Stimulated activated CD4-positive, alpha-beta T cell treated with anti-CD3 and anti-CD28 coated beads, Interleukin-4, amount 100 ng/mL, for 4 hours (primary cell): ENCODE data around the gene EMP3.
"Not testable (repeated sequence)": the region's sequence is repeated elsewhere in the genome, so short reads cannot be mapped to it uniquely, and the experiment has no call there.

Experiments
- DNase-seq, 2 experiments: peaks; one replicate each; pipeline ENCODE4 v3.0.0-alpha.2; 2020

EMP3 gene, protein sequence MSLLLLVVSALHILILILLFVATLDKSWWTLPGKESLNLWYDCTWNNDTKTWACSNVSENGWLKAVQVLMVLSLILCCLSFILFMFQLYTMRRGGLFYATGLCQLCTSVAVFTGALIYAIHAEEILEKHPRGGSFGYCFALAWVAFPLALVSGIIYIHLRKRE

DNA sequence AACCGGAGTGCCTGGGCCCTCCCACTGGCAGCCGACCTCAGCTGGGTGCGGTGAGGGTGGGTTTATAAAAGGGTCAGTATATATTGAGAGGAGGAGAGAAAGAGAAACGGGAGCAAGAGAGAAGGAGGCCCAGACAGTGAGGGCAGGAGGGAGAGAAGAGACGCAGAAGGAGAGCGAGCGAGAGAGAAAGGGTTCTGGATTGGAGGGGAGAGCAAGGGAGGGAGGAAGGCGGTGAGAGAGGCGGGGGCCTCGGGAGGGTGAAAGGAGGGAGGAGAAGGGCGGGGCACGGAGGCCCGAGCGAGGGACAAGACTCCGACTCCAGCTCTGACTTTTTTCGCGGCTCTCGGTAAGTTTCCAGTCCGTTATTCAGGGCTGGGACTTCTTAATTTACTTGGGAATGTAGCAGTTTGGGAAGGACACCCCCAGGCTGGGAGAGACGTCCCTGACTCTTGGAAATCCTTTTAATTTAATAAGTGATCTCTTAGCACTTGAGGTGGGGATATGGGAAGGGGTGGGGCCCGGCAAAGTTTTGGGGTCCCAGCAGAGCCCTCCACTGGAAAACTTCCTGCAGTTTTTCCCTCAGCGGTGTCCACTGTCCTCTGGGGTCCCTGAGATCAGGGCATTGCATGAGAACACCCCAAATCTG, at the start of gene EMP3:
TSS of gene EMP3 (plus strand) at position 288 of the 646 bp plus-strand sequence. CDS start 1,293 bp downstream, outside the sequence.
- DNase-seq, result peak; percentile 77 to 81

DNA sequence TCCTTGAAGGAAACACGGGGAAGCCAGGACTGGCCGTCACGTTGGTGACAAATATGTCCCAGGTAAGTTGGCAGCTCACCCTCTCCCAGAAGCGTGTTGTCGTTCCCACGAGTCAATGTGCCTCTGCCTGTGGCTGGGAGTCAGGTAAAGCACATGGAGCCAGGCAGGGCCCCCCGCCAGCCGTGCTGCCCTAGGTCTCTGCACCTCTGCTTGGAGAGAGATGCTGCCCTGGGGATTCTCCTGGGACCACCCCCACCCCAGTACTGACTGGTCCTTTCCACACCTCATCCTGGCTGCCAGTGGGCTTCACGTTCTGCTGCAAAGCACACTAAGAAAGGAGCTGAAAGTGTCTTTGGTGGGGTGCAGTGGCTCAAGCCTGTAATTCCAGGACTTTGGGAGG, 45.6 kb upstream of the EMP3 start:
- no peak for DNase-seq

DNA sequence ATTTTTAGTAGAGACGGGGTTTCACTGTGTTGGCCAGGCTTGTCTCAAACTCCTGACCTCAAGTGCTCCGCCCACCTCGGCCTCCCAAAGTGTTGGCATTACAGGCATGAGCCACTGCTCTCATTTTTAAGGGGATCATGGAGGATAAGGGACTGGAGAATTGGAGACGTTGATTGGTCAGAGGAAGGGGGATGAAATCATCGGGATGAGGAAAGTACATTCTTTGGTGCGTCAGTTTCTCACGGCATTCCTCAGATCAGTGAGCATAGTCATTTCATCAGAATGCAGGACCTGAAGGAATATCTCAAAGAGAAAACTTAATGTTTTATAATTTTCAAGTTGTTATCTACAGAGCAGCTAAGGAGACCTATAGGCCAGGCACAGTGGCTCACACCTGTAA, 41.4 kb upstream of the EMP3 start:
- no peak for DNase-seq

DNA sequence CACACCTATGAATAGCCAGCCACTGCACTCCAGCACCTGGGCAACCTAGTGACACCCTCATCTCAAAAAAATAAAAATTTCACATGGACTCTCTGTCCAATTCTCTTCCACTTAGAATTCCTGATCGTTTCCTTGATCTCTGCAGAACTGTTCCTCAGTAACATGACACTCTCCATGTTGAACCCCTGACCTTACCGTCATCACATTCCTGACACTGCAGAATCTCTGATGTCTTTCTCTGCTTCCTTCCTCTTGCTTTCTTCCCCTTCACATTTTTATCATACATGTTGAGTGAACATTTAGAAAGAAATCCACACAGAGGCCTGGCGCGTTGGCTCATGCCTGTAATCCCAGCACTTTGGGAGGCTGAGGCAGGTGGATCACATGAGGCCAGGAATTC, 40.5 kb upstream of the EMP3 start:
- DNase-seq, result no peak

DNA sequence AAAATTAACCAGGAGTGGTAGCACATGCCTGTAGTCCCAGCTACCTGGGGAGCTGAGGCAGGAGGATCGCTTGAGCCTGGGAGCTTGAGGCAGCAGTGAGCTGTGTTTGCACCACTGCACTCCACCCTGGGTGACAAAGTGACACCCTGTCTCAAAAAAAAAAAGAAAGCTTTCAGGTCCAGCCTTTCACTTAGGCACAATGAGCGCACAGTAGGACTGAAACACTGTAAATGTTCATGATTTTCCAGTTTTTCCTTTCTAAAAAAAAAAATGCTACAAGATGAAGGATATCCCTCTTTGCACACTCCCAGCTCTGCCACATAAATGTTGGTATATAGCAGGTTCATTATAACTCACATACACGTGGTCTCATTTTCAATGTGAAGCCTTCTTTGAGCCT, 37.6 kb upstream of the EMP3 start:
- no peak for DNase-seq

DNA sequence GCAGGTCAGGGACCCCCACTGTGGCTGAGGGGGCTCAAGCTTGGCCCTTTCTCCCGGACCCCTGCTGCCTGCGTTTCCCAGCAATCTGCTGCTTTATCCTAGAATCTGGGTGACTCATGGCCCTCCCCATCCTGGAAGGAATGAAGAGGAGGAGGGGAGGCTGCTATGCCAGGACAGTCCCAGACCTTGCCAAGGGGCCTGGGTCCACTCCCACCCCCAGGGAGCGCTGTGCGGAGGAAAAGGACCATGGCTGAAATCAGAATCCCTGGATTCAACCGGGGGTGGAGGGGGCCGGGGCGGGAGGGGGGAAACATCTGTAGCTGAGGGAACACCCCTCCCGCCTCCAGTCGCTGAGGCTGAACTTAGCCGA, 35.0 kb upstream of the EMP3 start:
- DNase-seq, result no peak

DNA sequence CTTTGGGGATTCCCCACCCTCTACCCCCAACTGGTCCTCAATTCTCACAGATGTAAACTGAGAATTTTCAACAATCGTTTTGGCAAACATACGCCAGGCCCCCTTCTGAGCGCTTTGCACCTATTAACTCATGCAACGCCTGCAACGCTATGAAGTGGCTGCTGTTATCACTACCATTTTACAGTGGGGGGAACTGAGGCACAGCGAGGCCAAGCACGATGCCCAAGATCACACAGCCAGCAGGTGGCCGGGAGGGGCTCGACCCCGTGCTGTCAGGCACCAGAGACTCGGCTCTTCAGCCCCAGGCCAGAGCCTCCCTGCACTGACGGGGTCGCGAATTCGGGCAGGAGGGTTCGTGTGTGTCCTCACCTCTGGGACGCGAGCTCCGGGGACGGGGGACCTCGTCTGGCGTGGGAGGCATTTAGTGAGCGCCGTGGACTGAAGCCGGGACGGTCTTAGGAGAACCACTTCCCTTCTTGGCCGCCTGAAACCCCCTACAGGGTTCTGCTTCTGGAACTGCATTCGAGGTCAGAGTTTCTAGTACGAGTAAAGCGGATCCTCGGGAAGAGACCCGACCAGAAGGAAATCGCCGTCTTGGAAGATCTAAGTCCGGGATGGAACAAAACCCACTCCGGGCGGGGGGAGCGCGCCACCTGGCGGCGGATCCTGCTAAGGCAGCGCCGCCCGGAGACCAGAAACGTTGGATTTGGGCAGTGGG, 34.4 kb upstream of the EMP3 start:
- peak; percentile 33 to 68 for DNase-seq

DNA sequence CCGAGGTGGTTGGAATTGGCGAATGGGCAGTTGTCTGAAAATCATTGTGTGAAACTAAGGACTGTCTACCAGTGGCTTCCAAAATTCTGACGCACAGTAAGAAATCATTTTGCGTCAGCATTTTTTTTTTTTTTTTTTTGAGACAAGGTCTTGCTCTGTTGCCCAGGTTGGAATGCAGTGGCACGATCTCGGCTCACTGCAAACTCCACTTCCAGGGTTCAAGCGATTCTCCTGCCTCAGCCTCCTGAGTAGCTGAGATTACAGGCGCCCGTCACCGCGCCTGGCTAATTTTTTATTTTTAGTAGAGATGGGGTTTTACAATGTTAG, 33.9 kb upstream of the EMP3 start:
- DNase-seq, result not testable (repeated sequence)

DNA sequence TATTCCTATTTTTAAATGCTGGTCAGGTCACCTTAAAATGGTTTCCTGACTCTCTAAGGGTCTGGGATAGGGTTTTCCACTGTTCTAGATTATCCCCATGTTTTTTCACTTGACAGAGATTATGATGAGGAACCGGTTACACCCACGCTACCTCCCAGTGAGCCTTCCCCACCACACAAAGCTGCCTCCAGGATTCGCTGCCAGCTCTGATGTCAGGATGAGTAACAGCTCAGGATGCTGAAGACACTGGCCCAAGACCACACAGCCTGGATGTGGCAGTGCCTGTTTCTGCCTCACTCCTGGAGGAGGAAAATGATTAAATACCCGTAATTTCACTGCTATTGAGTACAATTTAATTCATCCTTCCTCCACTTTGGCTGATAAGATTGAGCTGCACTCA, 32.6 kb upstream of the EMP3 start:
- no peak for DNase-seq

DNA sequence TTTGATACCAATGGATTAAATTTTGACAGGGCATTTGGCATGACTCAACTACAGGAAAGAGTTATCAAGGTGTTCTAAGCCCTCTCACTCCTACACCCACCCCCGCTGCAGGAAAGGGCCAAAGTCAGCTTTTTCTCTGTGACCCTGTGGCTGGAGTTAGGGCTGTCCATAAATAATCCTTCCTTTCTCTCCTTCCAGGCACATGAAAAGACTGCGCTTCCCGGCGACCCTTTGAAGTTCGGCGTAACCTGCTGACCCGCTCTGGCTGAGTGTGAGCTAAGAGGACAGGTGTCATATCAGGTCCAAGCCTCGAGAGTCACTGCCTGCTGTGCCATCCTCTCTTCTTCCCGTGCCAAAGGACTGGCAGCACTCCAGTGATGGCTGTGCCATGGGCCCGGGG, 29.9 kb upstream of the EMP3 start:
- no peak for DNase-seq

DNA sequence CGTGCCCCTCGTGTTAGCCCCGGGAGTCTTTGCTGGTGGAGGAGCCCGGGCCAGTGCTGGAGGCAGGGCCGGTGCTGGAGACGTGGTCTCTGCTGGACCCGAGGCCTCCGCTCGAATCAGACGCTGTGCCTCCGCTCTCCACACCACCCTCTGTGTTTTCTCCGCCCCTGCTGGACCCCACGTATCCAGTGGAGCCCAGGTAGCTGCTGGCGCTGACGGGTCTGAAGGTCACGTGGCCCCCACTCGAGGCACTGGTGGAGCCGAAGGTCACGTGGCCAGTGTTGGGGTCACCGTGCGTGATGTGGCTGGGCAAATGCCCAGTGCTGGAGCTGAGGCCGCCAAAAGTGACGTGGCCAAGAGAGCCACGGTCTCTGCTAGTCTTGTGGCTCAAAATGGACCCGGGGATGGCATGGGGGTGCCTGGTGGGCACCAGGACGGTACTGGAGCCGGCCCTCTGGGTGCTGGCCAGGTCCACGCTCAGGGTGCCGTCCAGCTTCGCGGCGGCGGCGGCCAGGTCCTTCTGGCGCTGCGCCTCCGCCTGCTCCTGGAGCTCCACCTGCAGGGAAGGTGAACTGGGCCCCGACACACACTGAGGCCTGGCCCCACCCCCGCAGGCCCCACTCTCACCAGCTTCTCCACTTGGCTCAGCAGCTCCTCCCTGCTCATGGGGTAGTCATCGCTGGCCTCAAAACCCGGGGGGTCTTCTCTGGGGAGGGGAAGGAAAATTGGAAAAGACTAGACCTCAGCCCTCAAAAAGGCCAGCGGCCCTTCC, 28.2 kb upstream of the EMP3 start:
- no peak for DNase-seq

DNA sequence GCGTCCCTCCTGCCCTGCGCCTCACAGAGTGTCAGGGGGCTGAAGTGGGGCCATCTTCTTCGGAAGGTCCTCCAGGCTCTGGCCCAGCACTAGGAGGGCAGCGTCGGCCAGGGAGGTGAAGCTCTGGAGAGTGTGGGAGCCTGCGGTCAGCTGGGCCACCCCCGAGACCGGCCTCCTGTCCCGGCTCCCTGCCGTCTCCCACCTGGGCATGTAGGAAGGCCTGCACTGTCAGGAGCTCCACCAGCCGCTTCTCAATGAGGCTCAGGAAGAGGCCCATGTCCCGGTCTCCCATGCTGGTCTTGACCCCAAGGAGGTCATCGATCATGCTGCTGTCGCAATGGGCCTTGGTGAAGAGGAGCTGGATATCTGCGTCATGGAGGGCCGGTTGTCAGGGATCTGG, 27.4 kb upstream of the EMP3 start:
- no peak for DNase-seq

DNA sequence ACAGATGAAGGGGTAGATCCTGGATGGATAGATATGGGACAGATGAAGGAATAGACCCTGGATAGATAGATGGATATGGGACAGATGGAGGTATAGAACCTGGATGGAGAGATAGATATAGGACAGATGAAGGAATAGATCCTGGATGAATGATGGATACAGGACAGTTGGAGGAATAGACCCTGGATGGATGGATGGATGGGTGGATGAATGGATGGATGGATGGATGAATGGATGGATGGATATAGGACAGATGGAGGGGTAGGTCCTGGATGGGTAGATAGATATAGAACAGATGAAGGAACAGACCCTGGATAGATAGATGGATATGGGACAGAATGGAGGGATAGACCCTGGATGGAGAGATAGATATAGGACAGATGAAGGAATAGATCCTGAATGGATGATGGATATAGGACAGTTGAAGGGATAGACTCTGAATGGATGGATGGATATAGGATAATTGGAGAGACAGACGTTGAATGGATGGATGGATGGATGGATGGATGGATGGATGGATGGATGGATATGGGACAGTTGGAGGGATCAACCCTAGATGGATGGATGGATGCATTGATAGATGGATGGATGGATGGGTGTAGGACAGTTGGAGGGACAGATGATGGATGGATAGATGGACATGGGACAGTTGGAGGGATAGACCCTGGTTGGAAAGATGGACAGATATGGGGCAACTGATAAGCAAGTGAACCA, 23.3 kb upstream of the EMP3 start:
- no peak for DNase-seq

DNA sequence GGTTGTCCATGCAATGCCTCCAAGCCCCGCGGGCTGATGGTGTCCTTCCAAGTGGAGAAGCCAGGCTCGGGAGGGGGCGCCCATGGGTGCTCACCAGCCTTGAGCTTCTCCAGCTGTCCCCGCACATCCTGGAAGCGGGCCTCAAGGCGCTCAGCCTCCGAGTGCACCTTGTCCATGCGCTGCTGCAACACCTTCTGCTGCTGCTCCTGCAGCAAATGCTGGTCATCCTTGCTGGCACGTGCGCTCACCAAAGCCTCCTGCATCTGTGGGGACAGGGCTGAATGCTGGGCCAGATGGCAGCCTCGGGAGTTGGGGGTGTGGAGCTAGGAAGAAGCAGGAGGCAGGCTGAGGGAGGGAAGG, 22.8 kb upstream of the EMP3 start:
- no peak for DNase-seq

DNA sequence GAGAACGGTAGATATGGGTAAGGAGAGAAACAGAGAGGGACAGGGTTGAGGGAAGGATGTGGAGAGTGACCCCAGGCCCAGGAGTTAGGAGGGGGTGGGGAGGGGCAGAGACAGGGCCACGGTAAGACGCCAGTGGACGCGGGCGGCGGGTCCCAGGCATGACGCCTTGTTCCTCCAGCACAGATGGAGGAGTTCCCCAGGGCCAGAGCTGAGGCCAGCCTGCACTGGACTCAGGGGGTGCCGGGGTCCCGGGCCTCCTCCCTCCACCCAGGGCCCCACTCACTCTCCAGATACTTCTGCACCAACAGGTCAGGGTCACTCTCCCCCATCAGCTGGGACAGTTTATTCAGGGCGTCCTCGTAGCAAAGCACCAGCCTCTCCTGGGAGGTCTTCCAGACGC, 22.0 kb upstream of the EMP3 start:
- DNase-seq, result no peak

DNA sequence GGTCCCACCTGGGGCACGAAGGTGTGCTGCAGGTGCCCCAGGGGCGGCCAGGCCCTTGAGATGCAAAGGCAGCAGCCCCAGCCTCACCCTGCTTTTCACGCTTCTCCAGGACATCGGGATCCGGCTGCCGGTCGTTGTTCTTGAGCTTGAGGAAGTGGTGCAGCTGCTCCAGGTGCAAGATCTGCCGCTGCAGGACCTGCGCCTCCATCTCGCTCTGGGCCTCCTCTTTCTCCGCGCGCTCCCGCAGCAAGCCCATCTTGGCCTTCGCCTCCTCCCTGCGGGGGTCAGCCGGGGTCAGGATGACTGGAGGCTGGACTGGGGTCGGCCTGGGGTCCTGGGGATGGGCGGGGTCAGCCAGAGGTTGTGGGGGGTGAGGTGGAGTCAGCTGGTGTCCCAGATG, 21.5 kb upstream of the EMP3 start:
- no peak for DNase-seq

DNA sequence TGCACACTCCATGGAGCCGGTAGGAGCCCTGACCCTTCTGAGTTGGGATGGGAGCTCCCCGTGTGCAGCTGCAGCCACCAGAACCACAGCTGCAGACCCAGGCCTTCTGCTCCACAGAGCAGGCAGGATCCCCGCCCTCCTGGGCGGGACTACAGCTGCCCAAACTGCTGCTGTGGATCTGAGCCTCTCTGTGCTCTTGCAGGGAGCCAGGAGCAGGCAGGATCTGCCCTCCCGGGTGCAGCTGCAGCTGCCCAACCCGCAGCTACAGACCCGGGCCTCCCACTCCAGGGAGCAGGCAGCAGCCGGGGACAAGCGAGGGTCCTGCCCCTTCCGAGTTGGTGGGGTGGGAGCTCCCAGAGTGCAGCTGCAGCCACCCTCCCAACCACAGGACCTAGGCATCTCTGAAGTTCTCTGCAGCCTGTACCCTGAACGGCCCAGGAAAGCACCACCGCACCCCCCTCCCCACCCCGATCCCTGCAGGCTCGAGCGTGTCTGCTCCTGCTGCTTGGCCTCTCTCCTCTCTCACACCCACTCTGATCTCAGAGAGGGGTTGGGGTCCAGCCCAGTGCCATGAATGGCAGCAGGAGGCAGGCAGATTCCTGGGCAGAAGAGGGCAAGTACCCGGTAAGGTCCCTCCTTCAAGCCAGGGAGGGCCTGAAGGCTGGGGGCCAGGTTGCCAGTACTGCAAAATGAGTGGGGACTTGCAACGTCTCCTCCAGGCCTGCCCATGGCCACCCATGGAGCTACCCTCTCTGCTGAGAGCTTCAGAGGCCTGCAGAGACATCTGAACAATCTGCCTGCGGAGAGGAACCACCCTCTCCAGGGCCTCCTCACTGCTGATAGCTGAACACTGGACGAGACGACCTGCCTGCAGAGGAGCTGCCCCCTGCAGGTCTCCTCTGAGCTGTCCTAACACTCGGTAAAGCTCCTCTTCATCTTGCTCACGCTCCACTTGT, 16.4 kb upstream of the EMP3 start:
- DNase-seq, result no peak

DNA sequence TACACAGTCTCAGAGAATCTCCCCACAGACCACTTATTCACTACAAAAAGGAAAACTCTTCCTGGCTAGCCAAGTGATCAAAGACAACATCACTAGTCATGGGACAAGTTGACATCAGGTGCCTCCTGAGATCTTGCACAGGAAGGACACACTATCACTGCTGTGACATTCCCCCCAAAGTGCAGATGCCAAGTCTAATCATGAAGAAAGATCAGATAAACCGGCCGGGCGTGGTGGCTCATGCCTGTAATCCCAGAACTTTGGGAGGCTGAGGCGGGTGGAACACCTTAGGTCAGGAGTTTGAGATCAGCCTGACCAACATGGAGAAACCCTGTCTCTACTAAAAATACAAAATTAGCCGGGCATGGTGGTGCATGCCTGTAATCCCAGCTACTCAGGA, 15.6 kb upstream of the EMP3 start:
- DNase-seq, result not testable (repeated sequence)

DNA sequence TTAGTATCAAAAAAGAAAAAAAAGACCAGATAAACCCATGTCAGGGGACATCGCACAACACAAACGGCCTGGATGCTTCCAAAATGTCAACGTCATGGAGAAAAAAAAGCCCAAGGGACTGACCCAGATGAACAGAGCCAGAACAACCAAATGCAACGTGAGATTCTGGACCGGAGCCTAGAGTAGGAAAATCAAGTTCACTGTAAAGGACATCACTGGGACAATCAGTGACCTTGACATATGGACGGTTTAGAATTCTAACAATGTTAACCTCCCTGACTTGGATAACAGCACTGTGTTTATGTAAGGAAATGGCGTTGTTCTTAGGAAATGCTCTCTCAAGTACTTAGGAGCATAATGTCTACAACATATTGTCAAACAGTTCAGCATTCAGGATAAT, 15.1 kb upstream of the EMP3 start:
- no peak for DNase-seq

DNA sequence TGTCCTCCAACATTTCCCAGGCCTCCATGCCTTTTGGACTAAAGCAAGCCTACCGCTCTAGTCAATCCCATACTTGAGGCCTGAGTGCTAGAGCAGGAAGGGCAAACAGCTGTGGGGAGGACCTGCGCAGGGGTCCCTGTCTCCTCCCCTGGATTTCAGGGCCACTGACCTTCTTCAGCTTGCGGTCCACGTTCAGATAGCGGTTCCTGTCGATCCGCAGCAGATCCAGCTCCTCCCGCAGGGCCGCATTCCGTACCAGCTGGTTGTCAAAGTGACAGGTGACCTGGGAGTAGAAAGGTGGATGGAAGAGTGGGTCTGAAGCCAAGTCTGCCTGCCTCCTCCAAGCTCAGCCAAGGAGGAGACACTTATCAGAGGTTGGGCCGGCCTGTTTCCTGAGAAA, 14.0 kb upstream of the EMP3 start:
- DNase-seq, result no peak

DNA sequence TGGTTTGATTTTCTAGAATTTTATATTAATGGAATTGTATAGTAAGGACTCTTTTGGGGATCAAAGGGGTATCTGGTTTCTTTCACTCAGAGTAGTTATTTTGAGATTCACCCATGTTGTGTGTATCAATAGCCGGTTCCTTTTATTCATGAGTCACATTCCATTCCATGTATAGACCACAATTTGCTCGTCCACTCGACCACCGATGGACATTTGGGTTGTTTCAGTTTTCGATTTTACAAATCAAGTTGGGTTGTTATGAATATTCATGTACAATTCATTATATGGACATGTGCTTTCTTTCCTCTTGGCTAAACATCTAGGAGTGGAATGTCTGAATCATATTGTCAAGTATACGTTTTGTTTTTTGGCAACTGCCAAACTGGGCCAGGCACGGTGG, 9.6 kb upstream of the EMP3 start:
- DNase-seq, result no peak

DNA sequence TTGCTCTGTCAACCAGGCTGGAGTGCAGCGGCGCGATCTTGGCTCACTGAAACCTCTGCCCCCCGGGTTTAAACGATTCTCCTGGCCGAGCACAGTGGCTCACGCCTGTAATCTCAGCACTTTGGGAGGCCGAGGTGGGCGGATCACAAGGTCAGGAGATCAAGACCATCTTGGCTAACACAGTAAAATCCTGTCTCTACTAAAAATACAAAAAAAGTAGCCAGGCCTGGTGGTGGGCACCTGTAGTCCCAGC, 7.7 kb upstream of the EMP3 start:
- DNase-seq, result not testable (repeated sequence)
